VCaP (cell line): ENCODE data around the gene TXK.
A peak's percentile ranks its signal among the peaks of the same experiment; 100 is the strongest.

Experiments
- H3K27ac ChIP-seq: fragments of 450-650 bp; 2 replicates; pipeline ENCODE4 v1.5.1; 2017
- CTCF ChIP-seq: fragments of 450-650 bp; conservative IDR thresholded peaks from 2 replicates; pipeline ENCODE4 v1.5.1; 2017; ENCODE audit warnings: mild to moderate bottlenecking, moderate library complexity

TXK gene

GRCh38 chr4:48071191-48071590 lies 62.9 kb downstream of the TXK start:
- no peak for TF ChIP-seq CTCF
- H3K27ac ChIP-seq: no peak overlapping the region

- TF ChIP-seq CTCF: no peak
- no peak overlapping the region for H3K27ac ChIP-seq
Observed at GRCh38 chr4:48069026-48069425, 65.0 kb downstream of the TXK start.

- H3K27ac ChIP-seq: no peak overlapping the region
- TF ChIP-seq CTCF: no peak
Observed at GRCh38 chr4:48068182-48068581, 65.9 kb downstream of the TXK start.

- no peak for TF ChIP-seq CTCF
- H3K27ac ChIP-seq: no peak overlapping the region
Observed at GRCh38 chr4:48067536-48067935, 66.5 kb downstream of the TXK start.

- H3K27ac ChIP-seq: no peak overlapping the region
- no peak for TF ChIP-seq CTCF
Observed at GRCh38 chr4:48065587-48066052, 68.4 kb downstream of the TXK start.

GRCh38 chr4:48064349-48064748 lies 69.7 kb downstream of the TXK start:
- no peak for TF ChIP-seq CTCF
- no peak overlapping the region for H3K27ac ChIP-seq

- TF ChIP-seq CTCF: no peak
- H3K27ac ChIP-seq: peak overlapping the region; percentile 46
Observed at GRCh38 chr4:48058617-48059530, 75.2 kb downstream of the TXK start.
